A549 (cell line): ENCODE results near the gene SART3. TPM values are rescaled to one million over a fixed set of nuclear protein-coding genes. Genes with fewer than 3 reads are reported as not detected.
A peak's percentile ranks its signal among the peaks of the same experiment; 100 is the strongest.

Experiments
- ATAC-seq, 2 experiments: fragments of 200-7000 bp in 1 of 2; fragments of >200 bp in 1 of 2; cut with Nextera tagmentation in 1 of 2; cut with Tn5 transposase in 1 of 2; 3 replicates each; pipeline versions ENCODE4 v1.8.0 to v1.9.1; 2018 to 2020; ENCODE audit warnings: mild to moderate bottlenecking in 1 of 2, moderate library complexity in 1 of 2
- CTCF ChIA-PET: fragments of 300-600 bp; sonication (Branson Sonifier 250); formaldehyde crosslinking; extraction: SDS; loops from one replicate; lab custom pipeline; 2021; ENCODE audit warnings: antibody characterized with exemption, inconsistent platforms; lab: Yijun Ruan, JAX
- POLR2A ChIA-PET: fragments of 350-600 bp; formaldehyde crosslinking; extraction: SDS; loops from one replicate; lab custom pipeline; 2021; ENCODE audit warnings: antibody characterized with exemption, inconsistent platforms; lab: Yijun Ruan, JAX
- DNase-seq, 2 experiments: peaks; one replicate each; pipeline versions ENCODE4 v3.0.0 to v3.0.0-alpha.2; 2011 to 2016; ENCODE audit warnings: low read depth in 1 of 2, low spot score in 1 of 2
- FAIRE-seq: peaks from 2 replicates; lab custom pipeline; 2011; peaks lifted over from hg19 to GRCh38; lab: Jason Lieb, UNC
- H3K27ac ChIP-seq, 2 experiments: fragments of >200 bp; sonication (Bioruptor Twin); formaldehyde crosslinking; 3 replicates each; pipeline ENCODE4 v1.5.1; 2016 to 2017
- H3K4me1 ChIP-seq: fragments of >200 bp; sonication (Bioruptor Twin); formaldehyde crosslinking; 3 replicates; pipeline ENCODE4 v1.6.1; 2016
- H3K4me2 ChIP-seq: fragments of >200 bp; sonication (Bioruptor Twin); formaldehyde crosslinking; 3 replicates; pipeline ENCODE4 v1.6.1; 2016
- H3K4me3 ChIP-seq: fragments of >200 bp; sonication (Bioruptor Twin); formaldehyde crosslinking; 3 replicates; pipeline ENCODE4 v1.5.1; 2016
- H3K9me3 ChIP-seq: fragments of >200 bp; sonication (Bioruptor Twin); formaldehyde crosslinking; 3 replicates; pipeline ENCODE4 v1.6.1; 2016
- BHLHE40 ChIP-seq: IDR thresholded peaks from 2 replicates; pipeline ENCODE4 v1.6.1; 2012; ENCODE audit warnings: low read depth, low read length, inconsistent platforms
- CEBPB ChIP-seq, 2 experiments: fragments of >200 bp in 1 of 2; sonication (Bioruptor Twin) in 1 of 2; formaldehyde crosslinking in 1 of 2; IDR thresholded peaks; 2 replicates each; pipeline ENCODE4 v1.6.1; 2012 to 2016
- CHD2 ChIP-seq: fragments of 150-350 bp; IDR thresholded peaks from 2 replicates; pipeline ENCODE4 v1.6.1; 2014; ENCODE audit warnings: low read length; ENCODE audit not compliant: partially characterized antibody
- ESRRA ChIP-seq: fragments of 150-350 bp; IDR thresholded peaks from 2 replicates; pipeline ENCODE4 v1.6.1; 2014; ENCODE audit warnings: mild to moderate bottlenecking, low read length, borderline replicate concordance
- GATA3 ChIP-seq: IDR thresholded peaks from 2 replicates; pipeline ENCODE4 v1.6.1; 2012; ENCODE audit warnings: borderline replicate concordance
- HDAC2 ChIP-seq: fragments of 200-600 bp; sonication (generic); IDR thresholded peaks from 2 replicates; pipeline ENCODE4 v1.6.1; 2016
- HOXA7 ChIP-seq: fragments of 250-450 bp; sonication (Bioruptor Pico); IDR thresholded peaks from 2 replicates; pipeline ENCODE4 v1.5.0; 2020; ENCODE audit warnings: mild to moderate bottlenecking, moderate library complexity
- HOXB13 ChIP-seq: fragments of 250-450 bp; sonication (Bioruptor Pico); IDR thresholded peaks from 2 replicates; pipeline ENCODE4 v1.5.0; 2020; ENCODE audit warnings: low read depth, mild to moderate bottlenecking, moderate library complexity
- HOXB5 ChIP-seq: fragments of 250-450 bp; sonication (Bioruptor Pico); IDR thresholded peaks from 2 replicates; pipeline ENCODE4 v1.5.0; 2020; ENCODE audit warnings: mild to moderate bottlenecking, moderate library complexity
- JUN ChIP-seq, 2 experiments: fragments of >200 bp; sonication (Bioruptor Twin); formaldehyde crosslinking; IDR thresholded peaks; 2 replicates in 1 of 2; 3 replicates in 1 of 2; pipeline ENCODE4 v1.6.1; 2016 to 2017
- JUNB ChIP-seq: fragments of >200 bp; sonication (Bioruptor Twin); formaldehyde crosslinking; IDR thresholded peaks from 2 replicates; pipeline ENCODE4 v1.6.1; 2016
- KDM1A ChIP-seq: fragments of 200-600 bp; sonication (generic); IDR thresholded peaks from 2 replicates; pipeline ENCODE4 v1.6.1; 2016; ENCODE audit warnings: low read depth, mild to moderate bottlenecking
- MAFK ChIP-seq: fragments of 450-650 bp; IDR thresholded peaks from 2 replicates; pipeline ENCODE4 v1.6.1; 2014; ENCODE audit not compliant: partially characterized antibody
- MYC ChIP-seq: IDR thresholded peaks from 2 replicates; pipeline ENCODE4 v1.6.1; 2012; ENCODE audit warnings: mild to moderate bottlenecking, inconsistent platforms, low read length, improper control_type of control experiment, borderline replicate concordance
- NFE2L2 ChIP-seq: fragments of 150-350 bp; conservative IDR thresholded peaks from 2 replicates; pipeline ENCODE4 v1.6.1; 2014; ENCODE audit warnings: low read length
- NR3C1 ChIP-seq: fragments of >200 bp; sonication (Bioruptor Twin); formaldehyde crosslinking; IDR thresholded peaks from 3 replicates; pipeline ENCODE4 v1.6.1; 2017
- POLR2A ChIP-seq: IDR thresholded peaks from 2 replicates; pipeline ENCODE4 v1.6.1; 2012; ENCODE audit warnings: mild to moderate bottlenecking, low read length
- RAD21 ChIP-seq, 2 experiments: fragments of >200 bp in 1 of 2; sonication (Bioruptor Twin) in 1 of 2; formaldehyde crosslinking in 1 of 2; IDR thresholded peaks in 1 of 2; conservative IDR thresholded peaks in 1 of 2; 2 replicates in 1 of 2; 3 replicates in 1 of 2; pipeline ENCODE4 v1.6.1; 2012 to 2018; ENCODE audit warnings: inconsistent platforms in 1 of 2
- RFX5 ChIP-seq: fragments of 450-650 bp; IDR thresholded peaks from 2 replicates; pipeline ENCODE4 v1.7.1; 2014; ENCODE audit warnings: antibody characterized with exemption, mild to moderate bottlenecking, moderate library complexity
- RNF2 ChIP-seq: fragments of 200-600 bp; sonication (generic); IDR thresholded peaks from 2 replicates; pipeline ENCODE4 v1.6.1; 2016; ENCODE audit warnings: low read depth, mild to moderate bottlenecking, antibody characterized with exemption, moderate library complexity, borderline replicate concordance
- SREBF2 ChIP-seq: fragments of 450-650 bp; IDR thresholded peaks from 2 replicates; pipeline ENCODE4 v1.6.1; 2014; ENCODE audit warnings: mild to moderate bottlenecking, moderate library complexity
- TFCP2L1 ChIP-seq: fragments of 250-450 bp; sonication (Bioruptor Pico); IDR thresholded peaks from 2 replicates; pipeline ENCODE4 v1.5.0; 2021; ENCODE audit warnings: mild to moderate bottlenecking
- TP53 ChIP-seq: fragments of 250-450 bp; sonication (Bioruptor Pico); IDR thresholded peaks from 2 replicates; pipeline ENCODE4 v1.5.0; 2021; ENCODE audit warnings: mild to moderate bottlenecking, moderate library complexity
- ZC3H11A ChIP-seq: fragments of 450-650 bp; IDR thresholded peaks from 2 replicates; pipeline ENCODE4 v1.6.1; 2014; ENCODE audit warnings: antibody characterized with exemption, mild to moderate bottlenecking
- ZSCAN20 ChIP-seq: fragments of 250-450 bp; sonication (Bioruptor Pico); IDR thresholded peaks from 2 replicates; pipeline ENCODE4 v1.8.0; 2022; ENCODE audit warnings: mild to moderate bottlenecking, moderate library complexity
- WGBS: methylation state at CpG from one replicate; pipeline ENCODE4 v1.1.6; 2017; ENCODE audit errors: missing lambda C conversion rate; 5-methylcytosine and 5-hydroxymethylcytosine counted together
- polyA plus RNA-seq, 4 experiments: library from polyadenylated mRNA; depleted of rRNA in 3 of 4; stranded (reverse); fragments of >200 nt; fragmentation: RNase III in 1 of 4; extraction: RNeasy Plus Mini Kit Qiagen cat#74134 plus additional on column Dnase treatment in 1 of 4; gene quantifications; 2 replicates in 3 of 4; 3 replicates in 1 of 4; pipeline ENCODE4 v1.2.3, GENCODE V29; 2011 to 2017
- TF ChIP-seq, protein P1 (sequence below): fragments of >200 bp; sonication (Bioruptor Twin); formaldehyde crosslinking; IDR thresholded peaks from 3 replicates; pipeline ENCODE4 v1.6.1; 2016
- TF ChIP-seq, protein P2 (sequence below): fragments of >200 bp; sonication (Bioruptor Twin); formaldehyde crosslinking; IDR thresholded peaks from 3 replicates; pipeline ENCODE4 v1.5.1; 2016
- TF ChIP-seq, protein P3 (sequence below): IDR thresholded peaks from 2 replicates; pipeline ENCODE4 v1.6.1; 2012; ENCODE audit warnings: low read depth, borderline replicate concordance

SART3 gene
- polyA plus RNA-seq, 2 of the 4 experiments (the other 2 are of a cell fraction): 52.7 to 77.2 TPM

DNA sequence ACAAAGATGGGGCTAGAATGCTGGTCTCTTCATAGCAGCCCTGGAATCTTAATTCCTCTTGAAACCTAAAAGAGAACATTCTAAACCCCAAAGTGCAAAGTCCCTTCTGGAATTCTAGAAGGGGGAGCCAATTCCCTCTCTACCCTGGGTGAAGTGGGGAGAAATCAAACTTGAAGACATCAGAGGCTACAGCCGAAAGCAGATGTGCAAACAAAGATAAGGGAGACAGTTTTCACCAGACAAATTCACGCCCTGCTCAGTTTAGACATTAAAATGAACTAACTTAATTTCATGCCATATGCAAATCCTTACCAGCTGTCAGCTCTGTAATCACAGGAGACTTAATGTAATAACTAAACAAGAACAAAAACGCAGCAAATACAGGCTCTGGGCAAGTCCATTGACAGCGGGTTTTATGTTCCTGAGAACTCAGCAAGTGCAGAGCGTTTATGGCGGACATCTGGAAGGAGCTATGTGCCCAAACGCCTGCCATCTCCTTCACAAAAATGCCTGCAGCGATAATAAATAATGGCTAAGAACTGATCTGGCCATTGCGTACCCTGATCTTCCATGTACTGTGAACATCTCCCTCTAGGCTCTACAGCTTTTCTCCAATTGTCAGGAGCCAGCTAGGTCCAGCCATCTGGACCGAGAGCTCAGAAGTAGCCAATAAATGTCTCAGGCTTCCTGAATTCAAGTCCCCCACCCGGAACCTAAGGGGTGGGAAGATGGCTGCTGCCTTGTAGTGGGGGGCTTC lies 65.0 kb downstream of the SART3 start:
- TF ChIP-seq POLR2A (no peak), HOXB13 (CRISPR knock-in tag) (no peak), JUNB (no peak), HDAC2 (no peak), KDM1A (no peak), CEBPB (IDR thresholded peaks at IDR 0.05) (no peak), ESRRA (no peak), ZSCAN20 (no peak), RNF2 (no peak), RFX5 (no peak), ZC3H11A (no peak), CHD2 (no peak), JUN (IDR thresholded peaks at IDR 0.05) (no peak), BHLHE40 (no peak), RAD21 (conservative IDR thresholded peaks at IDR 0.05 in 1 of 2, IDR thresholded peaks at IDR 0.05 in 1 of 2) (no peak)
- TF ChIP-seq, protein P1, sequence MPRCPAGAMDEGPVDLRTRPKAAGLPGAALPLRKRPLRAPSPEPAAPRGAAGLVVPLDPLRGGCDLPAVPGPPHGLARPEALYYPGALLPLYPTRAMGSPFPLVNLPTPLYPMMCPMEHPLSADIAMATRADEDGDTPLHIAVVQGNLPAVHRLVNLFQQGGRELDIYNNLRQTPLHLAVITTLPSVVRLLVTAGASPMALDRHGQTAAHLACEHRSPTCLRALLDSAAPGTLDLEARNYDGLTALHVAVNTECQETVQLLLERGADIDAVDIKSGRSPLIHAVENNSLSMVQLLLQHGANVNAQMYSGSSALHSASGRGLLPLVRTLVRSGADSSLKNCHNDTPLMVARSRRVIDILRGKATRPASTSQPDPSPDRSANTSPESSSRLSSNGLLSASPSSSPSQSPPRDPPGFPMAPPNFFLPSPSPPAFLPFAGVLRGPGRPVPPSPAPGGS: no peak
- TF ChIP-seq, all 56 proteins: peak for 0
- ATAC-seq (no peak), FAIRE-seq (no peak)

DNA sequence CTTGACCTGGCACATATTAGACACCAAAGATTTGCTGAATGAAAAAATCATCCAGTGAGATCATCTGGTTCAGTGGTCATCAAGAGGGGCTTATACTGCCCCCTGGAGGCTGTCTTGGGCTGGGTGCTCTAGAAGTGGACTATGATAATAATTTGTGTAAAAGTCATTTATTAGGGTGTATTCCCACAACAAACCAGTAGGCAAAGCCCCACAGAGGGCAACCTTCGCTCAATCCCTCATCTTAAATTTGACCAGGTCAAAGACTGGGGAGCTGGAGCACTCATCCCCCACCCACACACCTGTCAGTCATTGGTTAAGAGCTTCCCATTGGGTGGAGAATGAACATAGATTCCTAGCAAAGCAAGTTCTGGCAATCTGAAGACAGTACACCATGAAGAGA lies 65.9 kb downstream of the SART3 start:
- peak; percentile 55 to 59 for DNase-seq
- 0% methylated on average over 1 of the region's 1 CpG for WGBS
- Histone ChIP-seq H3K27ac (no peak overlapping the region), H3K4me2 (no peak overlapping the region), H3K4me3 (no peak overlapping the region), H3K9me3 (no peaks in the 10 kb centered on the region; the same call in 2 of the 3 replicates), H3K4me1 (no peaks in the 10 kb centered on the region)
- peak; percentile 48 to 89; a peak in 4 of 6 replicates for ATAC-seq
- CTCF ChIA-PET: interaction anchor here (0.6 to 3.8 kb wide), 7 partner anchors 10 to 583 kb away, joined by 3 to 21 read pairs (median 4); no protein-coding TSS in a partner anchor
- FAIRE-seq: no peak
- TF ChIP-seq NR3C1 (no peak), ESRRA (no peak), RAD21 (conservative IDR thresholded peaks at IDR 0.05 in 1 of 2, IDR thresholded peaks at IDR 0.05 in 1 of 2) (peak; percentile 43 to 73; a peak in 4 of 5 replicates), MYC (no peak), NFE2L2 (no peak)
- TF ChIP-seq, protein P2, sequence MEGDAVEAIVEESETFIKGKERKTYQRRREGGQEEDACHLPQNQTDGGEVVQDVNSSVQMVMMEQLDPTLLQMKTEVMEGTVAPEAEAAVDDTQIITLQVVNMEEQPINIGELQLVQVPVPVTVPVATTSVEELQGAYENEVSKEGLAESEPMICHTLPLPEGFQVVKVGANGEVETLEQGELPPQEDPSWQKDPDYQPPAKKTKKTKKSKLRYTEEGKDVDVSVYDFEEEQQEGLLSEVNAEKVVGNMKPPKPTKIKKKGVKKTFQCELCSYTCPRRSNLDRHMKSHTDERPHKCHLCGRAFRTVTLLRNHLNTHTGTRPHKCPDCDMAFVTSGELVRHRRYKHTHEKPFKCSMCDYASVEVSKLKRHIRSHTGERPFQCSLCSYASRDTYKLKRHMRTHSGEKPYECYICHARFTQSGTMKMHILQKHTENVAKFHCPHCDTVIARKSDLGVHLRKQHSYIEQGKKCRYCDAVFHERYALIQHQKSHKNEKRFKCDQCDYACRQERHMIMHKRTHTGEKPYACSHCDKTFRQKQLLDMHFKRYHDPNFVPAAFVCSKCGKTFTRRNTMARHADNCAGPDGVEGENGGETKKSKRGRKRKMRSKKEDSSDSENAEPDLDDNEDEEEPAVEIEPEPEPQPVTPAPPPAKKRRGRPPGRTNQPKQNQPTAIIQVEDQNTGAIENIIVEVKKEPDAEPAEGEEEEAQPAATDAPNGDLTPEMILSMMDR: peak; percentile 45
- POLR2A ChIA-PET: no interaction called here

More for the DNA sequence above, 65.0 kb downstream of the SART3 start:
- ChIA-PET CTCF (interaction anchor here (0.7 to 3.8 kb wide), 5 partner anchors 11 to 584 kb away, joined by 3 to 21 read pairs (median 4); no protein-coding TSS in a partner anchor), POLR2A (no interaction called here)
- Histone ChIP-seq H3K4me1 (no peaks in the 10 kb centered on the region), H3K27ac (no peak overlapping the region), H3K4me2 (no peak overlapping the region), H3K4me3 (no peak overlapping the region), H3K9me3 (no peaks in the 10 kb centered on the region; the same call in 2 of the 3 replicates)
- 5% methylated on average over 11 of the region's 11 CpGs for WGBS
- no peak for DNase-seq

DNA sequence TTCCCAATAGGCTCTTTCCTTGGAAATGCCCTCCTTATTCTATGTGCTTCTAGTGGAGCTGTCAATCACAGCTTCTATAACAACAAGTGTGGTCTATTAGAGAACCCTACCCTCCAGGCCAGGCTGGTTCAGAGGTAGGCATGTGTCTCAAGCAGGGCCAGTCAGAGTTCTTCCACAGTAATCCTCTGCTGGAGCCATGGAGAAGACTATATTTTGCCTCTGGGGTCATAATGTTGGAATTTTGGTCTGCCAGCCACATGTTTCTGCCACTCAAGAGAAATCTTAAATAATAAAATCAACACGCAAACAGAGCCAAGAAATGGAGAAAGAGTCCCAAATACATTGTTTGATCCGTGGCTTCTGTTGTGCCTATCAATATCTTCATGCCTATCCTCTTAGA lies 69.7 kb downstream of the SART3 start:
- ATAC-seq: no peak
- Histone ChIP-seq H3K4me2 (no peak overlapping the region), H3K9me3 (peaks cover 6% of the 10 kb centered on the region; the same call in 1 of the 3 replicates), H3K4me1 (no peaks in the 10 kb centered on the region), H3K4me3 (no peak overlapping the region), H3K27ac (no peak overlapping the region)
- CTCF ChIA-PET: interaction anchor here (0.5 to 2.0 kb wide), 3 partner anchors 39 to 501 kb away, joined by 3 to 7 read pairs (median 7); no protein-coding TSS in a partner anchor
- no peak for FAIRE-seq
- DNase-seq: no peak
- POLR2A ChIA-PET: no interaction called here
- whole genome bisulfite sequencing: 0% methylated on average over 2 of the region's 2 CpGs
- no peak for TF ChIP-seq TFCP2L1
- TF ChIP-seq, protein P3, sequence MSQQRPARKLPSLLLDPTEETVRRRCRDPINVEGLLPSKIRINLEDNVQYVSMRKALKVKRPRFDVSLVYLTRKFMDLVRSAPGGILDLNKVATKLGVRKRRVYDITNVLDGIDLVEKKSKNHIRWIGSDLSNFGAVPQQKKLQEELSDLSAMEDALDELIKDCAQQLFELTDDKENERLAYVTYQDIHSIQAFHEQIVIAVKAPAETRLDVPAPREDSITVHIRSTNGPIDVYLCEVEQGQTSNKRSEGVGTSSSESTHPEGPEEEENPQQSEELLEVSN: no peak
- TF ChIP-seq GATA3: no peak
- no peak for TF ChIP-seq SREBF2
- TF ChIP-seq, protein P1: no peak
- TF ChIP-seq, protein P2: no peak
- no peak for TF ChIP-seq MAFK
- TF ChIP-seq HOXA7 (CRISPR knock-in tag): no peak
- TF ChIP-seq JUN (IDR thresholded peaks at IDR 0.05): no peak
- no peak for TF ChIP-seq CEBPB (IDR thresholded peaks at IDR 0.05)
- TF ChIP-seq TP53 (CRISPR knock-in tag): no peak
- TF ChIP-seq HOXB5: no peak
